IPS-20b (cell line): ENCODE measurements around the gene SYNDIG1.
A peak's percentile ranks its signal among the peaks of the same experiment; 100 is the strongest.

ENCODE experiments used
- H3K27ac ChIP-seq: one replicate; pipeline ENCODE4 v1.5.1; 2013; ENCODE audit warnings: low read length
- H3K27me3 ChIP-seq: 2 replicates; pipeline ENCODE4 v1.6.1; 2013; ENCODE audit warnings: mild to moderate bottlenecking, low read length, inconsistent platforms; ENCODE audit not compliant: insufficient read depth
- H3K36me3 ChIP-seq: 2 replicates; pipeline ENCODE4 v1.6.1; 2013; ENCODE audit warnings: low read depth, mild to moderate bottlenecking, inconsistent platforms, low read length, moderate library complexity; ENCODE audit not compliant: insufficient read depth
- H3K4me1 ChIP-seq: 2 replicates; pipeline ENCODE4 v1.6.1; 2013; ENCODE audit warnings: mild to moderate bottlenecking, control low read depth, inconsistent platforms, low read length, moderate library complexity; ENCODE audit not compliant: insufficient read depth
- H3K4me3 ChIP-seq: 2 replicates; pipeline ENCODE4 v1.5.1; 2013; ENCODE audit warnings: mild to moderate bottlenecking, low read length, inconsistent platforms
- H3K9ac ChIP-seq: 2 replicates; pipeline ENCODE4 v1.6.1; 2013; ENCODE audit warnings: low read depth, mild to moderate bottlenecking, inconsistent platforms, low read length, moderate library complexity
- H3K9me3 ChIP-seq: 2 replicates; pipeline ENCODE4 v1.6.1; 2013; ENCODE audit warnings: mild to moderate bottlenecking, low read depth, low read length, inconsistent platforms; ENCODE audit not compliant: insufficient read depth

Gene SYNDIG1

DNA sequence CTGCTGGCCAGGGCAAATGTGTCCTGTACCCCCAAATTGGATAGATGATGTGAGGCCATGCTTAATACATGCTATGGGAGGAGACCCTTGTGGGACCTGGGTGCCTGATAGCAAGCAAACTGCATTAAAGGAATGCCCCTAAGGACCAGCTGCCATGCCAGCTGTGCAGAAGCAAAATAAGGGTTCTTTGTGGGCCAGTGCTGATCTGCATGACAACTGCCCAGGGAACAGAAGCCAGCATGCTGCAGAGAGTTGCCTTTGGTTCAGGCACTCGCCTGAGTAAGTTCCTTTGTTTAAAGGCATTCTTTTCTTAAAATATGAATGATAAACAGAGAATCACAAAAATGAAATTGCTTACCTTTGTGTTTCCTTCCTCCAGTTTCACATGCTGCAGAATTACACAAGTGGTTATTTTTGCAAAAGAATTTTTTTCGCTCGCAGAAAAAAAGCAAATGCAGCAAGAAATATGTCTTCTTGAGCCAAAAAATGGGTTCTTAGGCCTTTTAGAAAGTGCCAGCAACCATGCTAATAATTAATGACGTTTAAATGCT, 6.9 kb upstream of the SYNDIG1 start:
- Histone ChIP-seq H3K27ac (no peak overlapping the region), H3K9ac (0 out of 2 replicates have a peak overlapping the region, but pooled peaks have one; percentile 12), H3K9me3 (no peaks in the 10 kb centered on the region), H3K27me3 (peaks cover 46% of the 10 kb centered on the region), H3K36me3 (no peaks in the 10 kb centered on the region), H3K4me1 (peaks cover 35% of the 10 kb centered on the region), H3K4me3 (peak overlapping the region; percentile 40; the same call in 1 of the 2 replicates)

DNA sequence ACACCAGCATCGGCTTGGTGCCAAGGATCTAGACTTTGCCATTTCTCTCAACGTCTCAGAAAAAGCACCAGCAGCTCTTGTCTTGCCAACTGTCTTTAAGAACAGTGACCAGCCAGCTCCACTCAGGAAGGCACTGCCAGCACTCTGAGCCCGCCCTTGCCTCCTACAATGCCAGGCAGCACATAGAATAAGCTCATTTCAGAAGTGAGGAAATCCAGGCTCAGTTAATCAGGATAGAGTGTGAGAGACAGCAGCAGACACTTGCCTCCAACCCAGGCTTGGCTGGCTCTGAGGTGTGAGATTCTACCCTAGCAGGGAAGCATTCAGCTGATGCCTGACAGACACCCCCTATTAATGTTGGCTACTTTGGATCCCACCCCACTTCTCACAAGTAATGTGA, 4.3 kb upstream of the SYNDIG1 start:
- Histone ChIP-seq H3K27me3 (peaks cover 53% of the 10 kb centered on the region), H3K9ac (no peak overlapping the region), H3K4me1 (peaks cover 42% of the 10 kb centered on the region), H3K9me3 (no peaks in the 10 kb centered on the region), H3K27ac (no peak overlapping the region), H3K4me3 (no peak overlapping the region), H3K36me3 (no peaks in the 10 kb centered on the region)

DNA sequence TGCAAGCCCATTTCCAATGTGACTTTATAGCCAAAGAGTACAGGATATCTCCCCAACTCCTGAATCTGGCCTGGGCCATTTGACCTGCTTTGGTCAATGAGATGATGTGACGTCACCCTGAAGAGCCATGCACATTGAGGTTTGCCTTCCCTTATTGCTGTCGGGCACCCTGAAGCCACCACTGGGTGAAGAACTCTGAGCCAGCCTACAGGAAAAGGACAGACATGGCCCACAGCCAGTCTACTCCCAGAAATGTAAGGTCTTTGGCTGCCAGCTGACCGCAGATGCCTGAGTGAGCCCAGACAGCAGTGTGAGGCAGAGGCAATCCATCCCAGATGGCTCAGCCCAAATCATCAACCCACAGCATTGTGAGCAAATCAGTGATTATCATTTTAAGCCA, 3.7 kb upstream of the SYNDIG1 start:
- H3K9me3 ChIP-seq = no peaks in the 10 kb centered on the region
- H3K4me3 ChIP-seq = no peak overlapping the region
- H3K36me3 ChIP-seq = no peaks in the 10 kb centered on the region
- no peak overlapping the region for H3K9ac ChIP-seq
- H3K4me1 ChIP-seq = peaks cover 42% of the 10 kb centered on the region
- H3K27ac ChIP-seq = no peak overlapping the region
- H3K27me3 ChIP-seq = peaks cover 59% of the 10 kb centered on the region

DNA sequence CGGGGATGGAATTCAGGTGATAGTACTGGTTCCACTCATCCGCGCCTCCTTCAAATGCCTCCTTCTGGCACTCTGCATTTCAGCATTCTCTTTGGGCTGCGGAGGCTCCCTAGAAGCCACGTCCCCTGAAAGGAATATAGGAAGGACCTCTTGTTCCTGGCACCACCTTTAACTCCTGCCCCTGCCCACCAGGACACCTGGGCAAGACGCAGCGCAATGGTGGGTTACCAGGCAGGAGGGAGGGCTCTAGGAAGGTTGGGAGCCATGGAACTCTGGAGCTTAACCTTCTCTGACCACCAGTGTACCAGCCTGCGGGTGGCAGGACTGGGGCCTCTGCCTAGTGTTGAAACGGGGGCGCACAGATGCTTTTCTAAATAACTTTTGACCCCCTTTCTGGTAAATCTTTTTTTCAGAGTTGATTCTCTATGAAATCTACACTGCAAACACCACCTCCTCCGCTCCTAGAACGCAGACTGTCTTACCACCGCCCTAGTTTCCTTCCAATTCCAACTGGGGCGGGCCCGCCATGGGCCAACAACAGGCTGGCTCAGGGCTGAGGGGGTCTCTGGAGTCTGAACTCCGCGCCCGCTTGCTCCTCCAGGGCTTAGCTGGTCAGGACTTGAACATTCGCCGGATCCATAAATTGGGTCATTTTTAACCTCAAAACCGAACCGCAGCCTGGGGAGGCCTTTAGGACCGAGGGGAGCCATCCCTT, 871 bp upstream of the SYNDIG1 start:
- Histone ChIP-seq H3K27me3 (peaks cover 87% of the 10 kb centered on the region), H3K4me1 (peaks cover 23% of the 10 kb centered on the region)

DNA sequence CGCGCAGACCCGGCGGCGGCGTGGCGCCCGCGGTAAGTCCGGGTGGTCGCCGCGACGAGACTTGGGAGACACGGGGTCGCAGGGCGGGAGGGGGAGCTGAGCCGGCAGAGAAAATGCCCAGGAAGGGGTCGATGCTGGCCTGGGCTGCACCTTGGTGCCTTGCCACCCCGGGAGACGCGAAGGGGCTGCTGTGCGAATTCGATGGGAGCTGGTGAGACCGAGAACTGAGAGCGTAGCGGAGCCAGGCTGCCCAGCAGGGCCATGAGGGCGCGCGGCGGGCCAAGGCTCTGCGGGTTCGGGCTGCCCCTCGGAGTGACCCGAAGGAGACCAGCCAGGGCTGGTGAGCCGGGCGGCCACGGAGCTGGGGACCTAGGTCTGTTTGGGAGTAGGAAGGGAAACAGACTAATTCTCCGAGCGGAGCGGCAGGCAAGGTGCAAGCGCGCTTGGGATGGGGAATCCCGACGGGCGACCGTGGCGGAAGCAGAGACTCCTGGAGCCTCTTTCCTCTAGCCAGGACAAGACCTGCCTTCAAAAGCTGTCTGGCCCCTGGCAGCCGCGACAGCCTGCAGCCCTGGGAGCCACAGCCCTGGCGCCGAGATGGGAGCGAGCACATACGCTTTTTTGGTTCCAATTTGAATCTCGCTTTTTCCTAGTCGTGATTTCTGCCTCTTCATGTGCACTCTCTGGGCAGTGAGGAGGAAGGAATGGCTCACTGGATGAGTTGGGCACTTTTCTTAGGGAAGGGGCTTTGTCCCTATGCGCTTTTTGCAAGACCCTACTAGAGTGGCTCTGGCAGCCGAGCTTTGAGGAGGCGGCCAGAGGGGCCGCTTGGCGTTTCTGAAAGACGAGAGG, 691 bp downstream of the SYNDIG1 start:
- Histone ChIP-seq H3K4me3 (peak overlapping the region; percentile 76), H3K27me3 (peaks cover 86% of the 10 kb centered on the region), H3K9ac (peak overlapping the region; percentile 72; the same call in 1 of the 2 replicates), H3K4me1 (peaks cover 21% of the 10 kb centered on the region), H3K27ac (no peak overlapping the region), H3K36me3 (no peaks in the 10 kb centered on the region), H3K9me3 (no peaks in the 10 kb centered on the region)

More for the DNA sequence above, 871 bp upstream of the SYNDIG1 start:
- Histone ChIP-seq H3K27ac (no peak overlapping the region), H3K9ac (peak overlapping the region; percentile 72; the same call in 1 of the 2 replicates), H3K4me3 (peak overlapping the region; percentile 76), H3K36me3 (no peaks in the 10 kb centered on the region), H3K9me3 (no peaks in the 10 kb centered on the region)

DNA sequence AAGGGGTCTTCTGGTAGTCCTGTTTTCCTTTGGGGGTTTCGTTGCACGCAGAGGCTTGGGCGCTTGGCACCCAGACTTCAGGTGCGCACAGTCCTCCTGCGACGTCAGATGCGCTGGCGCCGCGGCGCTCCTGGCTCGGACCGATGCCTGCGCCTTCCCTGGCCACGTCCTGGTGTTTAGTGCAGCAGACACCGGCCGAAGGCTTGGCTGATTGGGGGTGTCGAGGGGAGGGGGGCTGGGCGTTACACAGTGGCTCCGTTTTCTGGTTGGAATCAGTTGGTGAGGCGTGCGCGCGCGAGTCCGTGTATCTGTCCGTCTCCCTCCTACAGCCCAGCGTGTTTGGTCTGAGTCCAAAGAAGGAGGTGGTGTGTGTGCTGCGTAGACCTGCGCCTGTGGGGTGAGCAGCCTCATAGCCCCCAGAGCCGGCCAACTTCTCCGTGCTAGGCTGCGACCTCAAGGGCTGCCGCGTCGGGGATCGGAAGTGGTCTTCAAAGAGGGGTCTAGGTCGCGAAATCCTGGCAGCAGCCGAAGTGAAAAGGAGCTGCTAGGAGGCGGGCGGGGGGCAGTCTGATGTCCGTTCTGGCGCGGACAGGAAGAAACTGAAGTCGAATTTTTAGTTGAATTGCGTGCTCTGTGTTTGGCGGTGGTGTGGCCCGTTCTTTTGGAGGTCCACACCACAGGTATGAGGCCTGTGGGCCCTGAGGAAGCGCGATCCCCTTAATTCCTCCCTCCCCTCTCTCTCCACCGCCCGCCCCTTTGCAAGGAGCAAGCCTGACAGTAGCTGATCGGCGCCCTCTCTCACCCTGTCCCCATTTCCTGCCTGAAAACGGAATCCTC, 1.5 kb downstream of the SYNDIG1 start:
- Histone ChIP-seq H3K9ac (peak overlapping the region; percentile 72; the same call in 1 of the 2 replicates), H3K4me3 (peak overlapping the region; percentile 76), H3K27ac (no peak overlapping the region), H3K9me3 (no peaks in the 10 kb centered on the region), H3K27me3 (peaks cover 78% of the 10 kb centered on the region), H3K4me1 (peaks cover 21% of the 10 kb centered on the region), H3K36me3 (no peaks in the 10 kb centered on the region)

DNA sequence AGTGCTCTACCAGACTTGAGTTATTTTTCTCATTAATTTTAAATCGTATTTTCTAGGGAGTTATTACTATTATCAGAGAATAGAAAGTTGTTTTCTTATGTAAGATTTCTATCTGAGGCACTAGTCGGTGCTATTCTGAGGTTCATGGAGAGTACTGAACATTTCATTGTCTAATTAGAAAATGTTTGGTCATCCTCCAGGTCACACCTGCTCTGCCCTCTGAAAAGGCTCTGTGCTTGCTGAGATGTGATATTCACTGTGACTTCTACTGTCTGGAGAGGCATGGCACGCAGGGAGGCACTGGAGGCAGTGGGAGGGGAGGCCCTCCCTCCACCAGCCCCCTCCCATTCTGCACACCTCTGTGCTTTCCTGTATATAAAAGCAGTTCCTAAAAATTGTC, 3.0 kb downstream of the SYNDIG1 start:
- peaks cover 63% of the 10 kb centered on the region for H3K27me3 ChIP-seq
- H3K9me3 ChIP-seq = no peaks in the 10 kb centered on the region
- H3K9ac ChIP-seq = no peak overlapping the region
- no peak overlapping the region for H3K27ac ChIP-seq
- peaks cover 17% of the 10 kb centered on the region for H3K4me1 ChIP-seq
- H3K36me3 ChIP-seq = no peaks in the 10 kb centered on the region
- no peak overlapping the region for H3K4me3 ChIP-seq

DNA sequence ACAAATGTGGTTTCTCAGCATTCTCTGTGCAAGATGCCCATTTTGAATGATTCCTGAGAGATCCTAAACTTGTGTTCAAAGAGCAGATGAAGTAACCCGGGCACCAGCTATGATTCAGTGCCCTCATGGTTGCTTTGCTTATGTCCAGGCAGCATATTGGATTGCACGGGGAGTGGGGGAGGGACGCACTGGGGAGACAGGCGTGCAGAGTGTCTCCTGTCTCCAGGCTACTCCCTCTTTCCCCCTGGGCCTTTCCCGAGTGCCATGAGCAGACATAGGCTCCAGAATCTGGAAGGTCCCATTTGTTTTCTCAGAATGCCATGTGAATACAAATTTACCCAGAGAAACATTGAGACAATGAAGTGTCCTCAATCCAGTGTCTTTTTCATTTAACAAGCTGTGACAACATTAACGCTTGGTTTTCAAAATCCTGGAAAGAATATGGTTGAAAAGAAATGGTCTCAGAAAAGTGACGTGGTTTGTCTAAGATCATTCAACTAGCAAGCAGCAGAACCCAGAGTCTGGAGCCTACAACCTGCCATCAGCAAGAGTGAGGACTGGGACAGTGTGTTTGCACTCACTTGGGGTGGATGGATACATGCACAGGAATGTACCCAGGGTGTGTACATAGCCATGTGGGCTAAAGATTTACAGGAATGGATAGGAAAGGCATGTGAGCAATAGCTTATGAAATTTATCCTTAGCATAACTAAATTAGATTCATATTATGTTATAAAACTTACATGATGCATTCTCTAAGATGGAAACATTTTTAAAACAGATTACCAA, 4.2 kb downstream of the SYNDIG1 start:
- Histone ChIP-seq H3K27me3 (peaks cover 51% of the 10 kb centered on the region), H3K27ac (no peak overlapping the region), H3K4me3 (no peak overlapping the region), H3K4me1 (peaks cover 8% of the 10 kb centered on the region; the same call in 1 of the 2 replicates), H3K9ac (no peak overlapping the region), H3K36me3 (no peaks in the 10 kb centered on the region), H3K9me3 (no peaks in the 10 kb centered on the region)

DNA sequence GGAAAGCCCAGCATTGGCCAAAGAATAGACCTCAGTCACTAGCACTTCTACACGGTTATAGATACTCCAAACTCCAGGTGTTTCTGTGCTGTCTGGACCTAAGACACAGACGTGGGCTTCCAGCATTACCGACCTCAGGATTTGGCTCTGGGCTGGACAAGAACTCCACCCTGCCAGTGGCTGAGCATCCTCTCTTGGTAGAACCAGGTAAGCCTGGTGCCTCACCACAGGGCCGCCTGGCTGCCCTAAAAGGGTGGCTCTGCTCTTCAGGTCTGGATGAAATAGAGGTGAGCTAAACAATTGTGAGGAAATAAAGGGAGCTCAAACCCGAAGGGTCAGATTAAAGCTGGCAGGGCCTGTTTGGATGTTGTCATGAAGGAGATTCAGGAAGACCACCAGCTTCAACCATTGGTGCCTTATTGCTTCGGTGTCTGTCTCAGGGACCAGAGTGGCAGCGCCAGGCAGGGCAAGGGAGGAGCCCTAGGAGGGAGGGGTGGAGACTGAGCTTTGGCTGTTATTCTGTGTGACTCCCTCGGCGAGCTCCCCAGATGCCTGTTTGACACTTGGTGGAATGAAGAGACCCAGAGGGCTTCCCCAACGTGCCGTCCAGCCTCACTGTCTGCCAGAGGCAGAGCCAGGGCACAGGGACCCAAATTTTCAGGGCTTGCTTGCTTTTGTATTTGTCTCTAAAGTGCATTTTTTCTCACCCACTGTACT, 8.6 kb downstream of the SYNDIG1 start:
- no peaks in the 10 kb centered on the region for H3K36me3 ChIP-seq
- no peak overlapping the region for H3K4me3 ChIP-seq
- H3K9ac ChIP-seq = no peak overlapping the region
- H3K27ac ChIP-seq = no peak overlapping the region
- H3K9me3 ChIP-seq = no peaks in the 10 kb centered on the region
- peaks cover 5% of the 10 kb centered on the region; the same call in 1 of the 2 replicates for H3K4me1 ChIP-seq
- peaks cover 14% of the 10 kb centered on the region for H3K27me3 ChIP-seq

DNA sequence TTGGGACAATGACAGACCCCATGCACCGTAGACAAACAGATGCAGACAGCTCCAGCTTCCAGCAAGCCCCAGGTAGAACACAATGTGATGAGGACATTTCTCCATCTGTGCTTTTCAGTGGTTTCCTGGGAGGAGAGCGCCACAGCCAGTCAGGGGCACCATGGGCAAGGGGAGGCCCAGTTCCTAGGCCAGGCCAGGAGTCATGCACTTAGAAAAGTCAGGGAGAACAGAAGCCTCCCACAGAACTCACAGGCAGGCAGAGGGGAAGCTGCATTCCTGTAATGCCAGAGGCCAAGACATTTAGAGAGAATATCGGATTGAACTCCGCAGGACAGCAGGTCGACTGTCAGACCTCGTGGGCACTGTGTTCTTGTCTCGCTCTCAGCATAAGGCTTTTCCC, 9.2 kb downstream of the SYNDIG1 start:
- peaks cover 4% of the 10 kb centered on the region; the same call in 1 of the 2 replicates for H3K4me1 ChIP-seq
- no peak overlapping the region for H3K9ac ChIP-seq
- no peak overlapping the region for H3K27ac ChIP-seq
- no peaks in the 10 kb centered on the region for H3K36me3 ChIP-seq
- H3K4me3 ChIP-seq = no peak overlapping the region
- peaks cover 9% of the 10 kb centered on the region for H3K27me3 ChIP-seq
- H3K9me3 ChIP-seq = no peaks in the 10 kb centered on the region
